Left lung (tissue), 10 donors: ENCODE measurements around the gene CACTIN. TPM values are rescaled to one million over a fixed set of nuclear protein-coding genes. Genes with fewer than 3 reads are reported as not detected.

ENCODE experiments used
- ATAC-seq: fragments of 200-7000 bp; cut with Tn5 transposase; one replicate; pipeline ENCODE4 v1.9.1; 2020; ENCODE audit warnings: moderate library complexity
- DNase-seq, 4 donors: peaks; one replicate each; pipeline ENCODE4 v3.0.0-alpha.2; 2013 to 2020
- H3K27ac ChIP-seq, 2 donors: fragments of 200-600 bp; sonication (generic) in 1 of 2; one replicate each; pipeline versions ENCODE4 v1.5.0 to v1.8.0; 2020 to 2021
- H3K27me3 ChIP-seq, 2 donors: fragments of 200-600 bp; sonication (generic) in 1 of 2; one replicate each; pipeline versions ENCODE4 v1.5.0 to v1.8.0; 2020 to 2021
- H3K36me3 ChIP-seq, 2 donors: fragments of 200-600 bp; sonication (generic) in 1 of 2; one replicate each; pipeline versions ENCODE4 v1.5.0 to v1.8.0; 2020 to 2021
- H3K4me1 ChIP-seq, 2 donors: fragments of 200-600 bp; one replicate each; pipeline ENCODE4 v1.8.0; 2021
- H3K4me3 ChIP-seq, 2 donors: fragments of 200-600 bp; sonication (generic) in 1 of 2; one replicate each; pipeline versions ENCODE4 v1.5.0 to v1.8.0; 2020 to 2021; ENCODE audit warnings: mild to moderate bottlenecking in 1 of 2
- H3K9me3 ChIP-seq, 2 donors: fragments of 200-600 bp; sonication (generic) in 1 of 2; one replicate each; pipeline versions ENCODE4 v1.5.0 to v1.8.0; 2020 to 2021
- intact Hi-C, 2 donors: fragments of 100-400 bp; cut with DNase I; formaldehyde crosslinking; loops; one replicate each; pipeline versions ENCODE4 v1.11.2 to v1.14.2; 2022
- polyA plus RNA-seq, 6 donors: library from polyadenylated mRNA; unstranded; fragments of 120-200 nt; gene quantifications; one replicate each; pipeline ENCODE4 v1.2.1, GENCODE V29; 2013; ENCODE audit not compliant: insufficient read length in 6 of 6
- total RNA-seq, 2 donors: library from RNA; stranded (reverse); fragmentation: NEBNext Ultra II Directional; extraction: Animal tissue kit (Norgen Biotek cat#: 25700); gene quantifications; one replicate each; pipeline ENCODE4 v1.2.1, GENCODE V29; 2021
- TF ChIP-seq, protein P1 (sequence below), 2 donors: fragments of 200-600 bp; sonication (generic) in 1 of 2; IDR thresholded peaks; one replicate each; pipeline versions ENCODE4 v1.5.0 to v1.8.0; 2021; ENCODE audit warnings: antibody characterized with exemption in 2 of 2
- donor health status: DM: no; HTN: yes; CAD: no.
- donor health status: DM: no; HTN: no; CAD: no.

The CACTIN gene
- total and polyA plus RNA-seq, 8 donors, result 19.8 to 33.2 (median 26.5) TPM

- DNase-seq (peak in 3 of 4 donors; percentile 49 to 77 (median 68)), ATAC-seq (no peak)
- H3K27me3 ChIP-seq, result no peaks in the 10 kb centered on the region
- H3K36me3 ChIP-seq, result peaks cover 0 to 64% of the 10 kb centered on the region in 2 donors
- intact Hi-C loops, result loop anchor here in 1 of 2 donors (10.0 kb wide), 1 partner anchor 69 kb away; no protein-coding TSS in a partner anchor
- TF ChIP-seq, protein P1, sequence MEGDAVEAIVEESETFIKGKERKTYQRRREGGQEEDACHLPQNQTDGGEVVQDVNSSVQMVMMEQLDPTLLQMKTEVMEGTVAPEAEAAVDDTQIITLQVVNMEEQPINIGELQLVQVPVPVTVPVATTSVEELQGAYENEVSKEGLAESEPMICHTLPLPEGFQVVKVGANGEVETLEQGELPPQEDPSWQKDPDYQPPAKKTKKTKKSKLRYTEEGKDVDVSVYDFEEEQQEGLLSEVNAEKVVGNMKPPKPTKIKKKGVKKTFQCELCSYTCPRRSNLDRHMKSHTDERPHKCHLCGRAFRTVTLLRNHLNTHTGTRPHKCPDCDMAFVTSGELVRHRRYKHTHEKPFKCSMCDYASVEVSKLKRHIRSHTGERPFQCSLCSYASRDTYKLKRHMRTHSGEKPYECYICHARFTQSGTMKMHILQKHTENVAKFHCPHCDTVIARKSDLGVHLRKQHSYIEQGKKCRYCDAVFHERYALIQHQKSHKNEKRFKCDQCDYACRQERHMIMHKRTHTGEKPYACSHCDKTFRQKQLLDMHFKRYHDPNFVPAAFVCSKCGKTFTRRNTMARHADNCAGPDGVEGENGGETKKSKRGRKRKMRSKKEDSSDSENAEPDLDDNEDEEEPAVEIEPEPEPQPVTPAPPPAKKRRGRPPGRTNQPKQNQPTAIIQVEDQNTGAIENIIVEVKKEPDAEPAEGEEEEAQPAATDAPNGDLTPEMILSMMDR (IDR thresholded peaks at IDR 0.05), result no peak
- H3K4me1 ChIP-seq, result peaks cover 5 to 28% of the 10 kb centered on the region in 2 donors
- H3K27ac ChIP-seq, result no peak overlapping the region
- H3K9me3 ChIP-seq, result no peaks in the 10 kb centered on the region
- H3K4me3 ChIP-seq, result no peak overlapping the region
These were observed 12.6 kb downstream of the CACTIN start for GRCh38 chr19:3613818-3614661.

- DNase-seq (peak in 1 of 4 donors; percentile 75), ATAC-seq (no peak)
- Histone ChIP-seq H3K27ac (no peak overlapping the region), H3K9me3 (no peaks in the 10 kb centered on the region), H3K27me3 (peaks cover 0 to 5% of the 10 kb centered on the region in 2 donors), H3K4me3 (no peak overlapping the region), H3K4me1 (peaks cover 5 to 30% of the 10 kb centered on the region in 2 donors), H3K36me3 (peaks cover 0 to 58% of the 10 kb centered on the region in 2 donors)
- intact Hi-C loops, result loop anchor here in 1 of 2 donors (10.0 kb wide), 1 partner anchor 68 kb away; no protein-coding TSS in a partner anchor
- TF ChIP-seq, protein P1 (IDR thresholded peaks at IDR 0.05), result no peak
These were observed 13.5 kb downstream of the CACTIN start for GRCh38 chr19:3612901-3613741.

GRCh38 chr19:3612330-3612729, 14.3 kb downstream of the CACTIN start:
- no peak for ATAC-seq

DNA sequence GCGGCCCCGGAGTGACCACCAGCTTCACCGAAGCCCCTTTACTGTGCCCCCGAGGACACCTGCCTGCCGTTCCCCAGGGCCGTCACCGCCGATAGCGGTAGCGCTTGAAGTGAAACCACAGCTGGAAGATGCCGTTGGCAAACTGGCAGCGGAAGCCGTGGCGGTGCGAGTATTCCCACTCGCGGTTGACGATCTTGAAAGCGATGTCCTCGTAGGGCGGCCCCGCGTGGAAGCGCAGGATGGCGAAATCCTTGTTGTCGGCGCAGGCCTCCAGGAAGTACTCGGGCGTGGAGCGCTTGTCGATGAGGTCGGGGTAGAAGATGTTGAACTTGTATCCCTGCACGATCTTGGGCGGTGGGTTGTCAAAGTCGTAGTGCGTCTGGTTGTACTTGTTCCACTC, 14.7 kb downstream of the CACTIN start:
- TF ChIP-seq, protein P1 (IDR thresholded peaks at IDR 0.05), result no peak
- no peak overlapping the region for H3K27ac ChIP-seq
- ATAC-seq (no peak), DNase-seq (peak in 1 of 4 donors; percentile 70)
- peaks cover 0 to 18% of the 10 kb centered on the region in 2 donors for H3K27me3 ChIP-seq
- peaks cover 0 to 50% of the 10 kb centered on the region in 2 donors for H3K36me3 ChIP-seq
- no peaks in the 10 kb centered on the region for H3K9me3 ChIP-seq
- no peak overlapping the region for H3K4me3 ChIP-seq
- H3K4me1 ChIP-seq, result peaks cover 5 to 31% of the 10 kb centered on the region in 2 donors
- intact Hi-C loops, result loop anchor here in 1 of 2 donors (10.0 kb wide), 1 partner anchor 67 kb away; no protein-coding TSS in a partner anchor

More at GRCh38 chr19:3612330-3612729, 14.3 kb downstream of the CACTIN start:
- H3K36me3 ChIP-seq, result peaks cover 0 to 55% of the 10 kb centered on the region in 2 donors
- no peak overlapping the region for H3K4me3 ChIP-seq
- H3K27ac ChIP-seq, result no peak overlapping the region
- no peaks in the 10 kb centered on the region for H3K9me3 ChIP-seq
- DNase-seq, result peak in 1 of 4 donors; percentile 77
- peaks cover 5 to 30% of the 10 kb centered on the region in 2 donors for H3K4me1 ChIP-seq
- peaks cover 0 to 13% of the 10 kb centered on the region in 2 donors for H3K27me3 ChIP-seq
- TF ChIP-seq, protein P1 (IDR thresholded peaks at IDR 0.05), result no peak
- intact Hi-C loops, result loop anchor here in 1 of 2 donors (10.0 kb wide), 1 partner anchor 68 kb away; no protein-coding TSS in a partner anchor
